SU-DHL-6 (cell line): ENCODE measurements around the gene HSPBP1.

ENCODE experiments used
- EZH2phosphoT487 ChIP-seq: fragments of 200-600 bp; sonication (generic), shearing (Covaris generic); conservative IDR thresholded peaks from 2 replicates; pipeline ENCODE4 v1.6.1; 2018; ENCODE audit warnings: mild to moderate bottlenecking, antibody characterized with exemption, low read length, moderate library complexity, mixed read lengths
- TF ChIP-seq, protein P1 (sequence below): fragments of 200-600 bp; sonication (generic); IDR thresholded peaks from one replicate; pipeline ENCODE4 v1.5.1; 2017; ENCODE audit warnings: antibody characterized with exemption, mild to moderate bottlenecking, low read length, moderate library complexity; ENCODE audit not compliant: insufficient read depth, poor library complexity, severe bottlenecking

DNA sequence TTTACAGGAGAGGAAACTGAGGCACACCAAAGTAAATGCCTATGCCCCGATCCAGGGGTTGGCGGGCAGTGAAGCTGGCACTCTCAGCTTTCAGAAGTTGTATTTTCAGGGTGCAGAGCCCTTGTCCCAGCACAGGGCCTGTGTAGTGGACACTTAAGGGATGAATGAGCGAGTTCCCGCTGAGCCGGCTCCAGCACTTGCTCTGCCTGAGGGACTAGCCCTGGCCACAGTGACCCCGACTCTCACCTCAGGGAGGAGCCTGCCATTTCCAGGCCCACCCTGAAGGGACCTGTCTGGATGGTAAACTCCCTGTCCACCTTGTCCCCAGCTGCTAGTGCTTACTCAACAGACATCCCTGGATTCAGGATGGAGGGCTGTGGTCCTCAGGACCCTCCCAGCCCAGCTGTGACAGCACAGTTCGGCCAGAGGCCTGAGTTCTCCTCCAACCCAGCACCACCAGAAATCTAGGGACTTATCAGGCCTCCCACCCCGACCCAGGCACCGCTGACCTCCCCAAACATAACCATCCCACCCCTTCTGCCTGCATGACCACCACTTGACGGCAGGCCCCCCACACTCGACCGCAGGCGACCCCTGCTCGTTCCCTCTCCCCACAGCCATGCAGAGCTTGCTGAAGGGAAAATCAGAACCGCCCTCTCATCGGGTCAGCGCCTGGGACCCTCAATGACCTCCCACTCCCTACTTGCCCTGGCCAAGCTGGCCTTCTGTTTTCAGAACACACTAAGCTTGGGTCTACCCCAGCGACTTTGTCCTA, 29.5 kb downstream of the HSPBP1 start:
- TF ChIP-seq, protein P1, sequence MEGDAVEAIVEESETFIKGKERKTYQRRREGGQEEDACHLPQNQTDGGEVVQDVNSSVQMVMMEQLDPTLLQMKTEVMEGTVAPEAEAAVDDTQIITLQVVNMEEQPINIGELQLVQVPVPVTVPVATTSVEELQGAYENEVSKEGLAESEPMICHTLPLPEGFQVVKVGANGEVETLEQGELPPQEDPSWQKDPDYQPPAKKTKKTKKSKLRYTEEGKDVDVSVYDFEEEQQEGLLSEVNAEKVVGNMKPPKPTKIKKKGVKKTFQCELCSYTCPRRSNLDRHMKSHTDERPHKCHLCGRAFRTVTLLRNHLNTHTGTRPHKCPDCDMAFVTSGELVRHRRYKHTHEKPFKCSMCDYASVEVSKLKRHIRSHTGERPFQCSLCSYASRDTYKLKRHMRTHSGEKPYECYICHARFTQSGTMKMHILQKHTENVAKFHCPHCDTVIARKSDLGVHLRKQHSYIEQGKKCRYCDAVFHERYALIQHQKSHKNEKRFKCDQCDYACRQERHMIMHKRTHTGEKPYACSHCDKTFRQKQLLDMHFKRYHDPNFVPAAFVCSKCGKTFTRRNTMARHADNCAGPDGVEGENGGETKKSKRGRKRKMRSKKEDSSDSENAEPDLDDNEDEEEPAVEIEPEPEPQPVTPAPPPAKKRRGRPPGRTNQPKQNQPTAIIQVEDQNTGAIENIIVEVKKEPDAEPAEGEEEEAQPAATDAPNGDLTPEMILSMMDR, result no peak
- TF ChIP-seq EZH2phosphoT487, result no peak
